NCI-H2196 (cell line): ENCODE data around the gene KLHL4.
"Not testable (repeated sequence)": the region's sequence is repeated elsewhere in the genome, so short reads cannot be mapped to it uniquely, and the experiment has no call there.

Source experiments
- DNase-seq: peaks from one replicate; lab custom pipeline; 2025; ENCODE audit not compliant: unreplicated experiment; lab: John Stamatoyannopoulos, UW

Gene KLHL4, protein sequence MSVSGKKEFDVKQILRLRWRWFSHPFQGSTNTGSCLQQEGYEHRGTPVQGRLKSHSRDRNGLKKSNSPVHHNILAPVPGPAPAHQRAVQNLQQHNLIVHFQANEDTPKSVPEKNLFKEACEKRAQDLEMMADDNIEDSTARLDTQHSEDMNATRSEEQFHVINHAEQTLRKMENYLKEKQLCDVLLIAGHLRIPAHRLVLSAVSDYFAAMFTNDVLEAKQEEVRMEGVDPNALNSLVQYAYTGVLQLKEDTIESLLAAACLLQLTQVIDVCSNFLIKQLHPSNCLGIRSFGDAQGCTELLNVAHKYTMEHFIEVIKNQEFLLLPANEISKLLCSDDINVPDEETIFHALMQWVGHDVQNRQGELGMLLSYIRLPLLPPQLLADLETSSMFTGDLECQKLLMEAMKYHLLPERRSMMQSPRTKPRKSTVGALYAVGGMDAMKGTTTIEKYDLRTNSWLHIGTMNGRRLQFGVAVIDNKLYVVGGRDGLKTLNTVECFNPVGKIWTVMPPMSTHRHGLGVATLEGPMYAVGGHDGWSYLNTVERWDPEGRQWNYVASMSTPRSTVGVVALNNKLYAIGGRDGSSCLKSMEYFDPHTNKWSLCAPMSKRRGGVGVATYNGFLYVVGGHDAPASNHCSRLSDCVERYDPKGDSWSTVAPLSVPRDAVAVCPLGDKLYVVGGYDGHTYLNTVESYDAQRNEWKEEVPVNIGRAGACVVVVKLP

DNA sequence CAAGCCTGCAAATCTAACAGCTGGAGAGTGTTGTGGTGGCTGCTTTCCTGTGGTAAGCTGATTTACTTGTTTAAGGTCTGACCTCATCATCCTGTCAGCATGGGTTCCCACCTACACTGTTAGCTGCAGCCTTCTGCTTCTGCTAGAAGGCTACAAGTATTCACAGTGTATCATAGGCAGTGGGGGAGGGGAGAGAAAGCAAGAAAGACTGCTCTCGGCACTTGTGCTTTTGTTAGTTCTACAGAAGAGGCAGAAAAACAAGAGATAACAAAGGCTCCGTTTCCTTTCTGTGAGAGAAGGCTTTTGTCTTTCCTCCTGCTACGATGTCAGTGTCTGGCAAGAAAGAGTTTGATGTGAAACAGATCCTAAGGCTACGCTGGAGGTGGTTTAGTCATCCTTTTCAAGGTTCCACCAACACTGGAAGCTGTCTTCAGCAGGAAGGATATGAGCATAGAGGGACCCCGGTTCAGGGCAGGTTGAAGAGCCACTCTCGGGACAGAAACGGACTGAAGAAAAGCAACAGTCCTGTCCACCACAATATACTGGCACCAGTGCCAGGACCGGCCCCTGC lies at the start of gene KLHL4:
Gene KLHL4, plus strand, starts transcription at position 232 of the 571 bp plus-strand sequence. Its CDS starts 92 bp downstream, at position 324.
- no peak for DNase-seq

DNA sequence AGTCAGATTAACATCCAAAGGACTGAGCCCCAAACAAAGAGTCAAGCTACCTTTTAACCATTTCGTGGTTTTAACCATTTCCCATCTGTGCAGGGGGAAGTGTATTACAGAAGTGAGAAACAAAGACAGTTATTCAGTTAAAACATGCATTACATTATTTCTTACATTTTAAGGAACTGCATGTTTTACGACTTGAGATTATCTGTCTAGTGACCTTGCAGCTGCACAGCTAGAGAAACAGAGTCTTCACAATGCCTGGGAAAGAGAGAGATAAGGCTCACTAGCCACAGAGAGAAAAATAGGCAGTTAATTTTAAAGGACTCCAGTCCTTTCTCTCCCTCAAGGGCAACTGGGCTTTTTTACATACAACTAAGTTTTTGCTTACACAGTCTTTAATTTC lies 48.7 kb upstream of the KLHL4 start:
- DNase-seq, result no peak

DNA sequence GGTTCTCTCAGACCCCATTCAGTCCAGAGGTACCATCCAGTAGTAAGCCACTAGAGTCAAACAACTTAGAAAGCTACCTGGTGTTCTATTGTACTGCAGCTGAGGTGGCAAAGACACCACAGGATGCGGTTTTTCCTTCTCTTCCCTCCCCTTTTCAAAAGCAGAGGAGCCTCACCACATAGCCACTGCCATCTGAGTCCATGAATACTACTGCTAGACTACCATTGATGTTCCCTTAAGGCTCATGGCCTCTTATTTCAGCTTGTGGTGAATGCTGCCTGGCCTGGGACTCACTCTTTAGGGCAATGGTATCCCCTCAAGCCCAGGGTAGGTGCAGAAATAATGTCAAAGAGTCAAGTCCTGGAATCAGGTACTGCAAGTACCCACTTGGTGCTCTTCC lies 41.8 kb upstream of the KLHL4 start:
- no peak for DNase-seq

- not testable (repeated sequence) for DNase-seq
These were observed 38.9 kb upstream of the KLHL4 start for GRCh38 chrX:87478703-87479102.

GRCh38 chrX:87489071-87489470 lies 28.5 kb upstream of the KLHL4 start:
- no peak for DNase-seq

- DNase-seq, result no peak
These were observed 1.8 kb upstream of the KLHL4 start for GRCh38 chrX:87515836-87516235.

DNA sequence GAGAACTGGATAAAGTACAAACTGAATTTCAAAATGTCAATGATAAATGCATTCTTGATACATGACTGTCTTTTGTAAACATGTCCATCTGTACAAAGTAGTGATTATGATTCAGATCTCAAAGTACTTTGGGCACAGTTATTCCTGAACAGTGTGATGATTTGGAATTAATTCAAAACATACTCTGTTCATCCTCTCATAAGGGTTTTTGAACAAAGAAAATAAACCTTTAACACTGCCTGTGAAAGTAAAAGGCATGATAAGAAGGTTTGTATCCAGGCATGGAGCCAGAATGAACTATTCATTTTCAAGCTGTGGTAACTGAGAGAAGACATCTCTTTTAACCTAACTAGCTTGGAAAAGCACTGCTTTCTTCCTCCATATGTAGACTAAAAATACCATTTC lies 883 bp upstream of the KLHL4 start:
- DNase-seq, result no peak

GRCh38 chrX:87518504-87518903 lies 902 bp downstream of the KLHL4 start:
- DNase-seq, result no peak

- no peak for DNase-seq
These were observed 8.2 kb downstream of the KLHL4 start for GRCh38 chrX:87525771-87526229.

GRCh38 chrX:87526281-87526680 lies 8.7 kb downstream of the KLHL4 start:
- no peak for DNase-seq

DNA sequence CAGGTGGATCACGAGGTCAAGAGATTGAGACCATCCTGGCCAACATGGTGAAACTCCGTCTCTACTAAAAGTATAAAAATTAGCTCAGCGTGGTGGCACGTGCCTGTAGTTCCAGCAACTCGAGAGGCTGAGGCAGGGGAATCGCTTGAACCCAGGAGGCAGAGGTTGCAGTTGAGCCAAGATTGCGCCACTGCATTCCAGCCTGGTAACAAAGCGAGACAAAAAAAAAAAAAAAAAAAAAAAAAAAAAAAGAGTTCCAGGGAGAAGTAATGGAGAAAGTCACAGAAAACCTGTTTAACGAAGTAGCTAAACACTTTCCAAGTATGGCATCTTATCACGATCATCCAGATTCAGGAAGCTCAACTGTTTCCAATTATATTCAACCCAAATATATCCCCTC lies 10.9 kb downstream of the KLHL4 start:
- DNase-seq, result no peak

- DNase-seq, result no peak
These were observed 54.4 kb downstream of the KLHL4 start for GRCh38 chrX:87571964-87572363.

GRCh38 chrX:87572901-87573300 lies 55.3 kb downstream of the KLHL4 start:
- no peak for DNase-seq

DNA sequence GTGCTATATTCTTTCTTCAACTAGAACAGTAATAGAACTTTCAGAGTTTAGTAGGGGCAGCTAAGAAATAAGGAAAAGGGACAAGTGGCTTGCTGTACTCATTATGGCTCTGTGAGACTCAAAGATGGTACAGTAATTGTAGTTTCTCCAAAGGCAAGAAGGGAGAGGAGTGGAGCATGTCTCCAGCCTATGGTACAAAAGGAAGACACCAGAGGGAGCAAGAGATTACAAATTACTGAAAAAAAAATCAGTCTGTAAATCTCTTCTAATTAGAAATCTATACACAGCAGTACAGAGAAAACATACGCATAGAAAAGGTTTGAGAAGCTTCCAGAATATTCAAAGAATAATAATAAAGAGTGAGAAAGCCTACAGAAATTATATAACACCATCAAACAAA lies 61.4 kb downstream of the KLHL4 start:
- DNase-seq, result no peak

DNA sequence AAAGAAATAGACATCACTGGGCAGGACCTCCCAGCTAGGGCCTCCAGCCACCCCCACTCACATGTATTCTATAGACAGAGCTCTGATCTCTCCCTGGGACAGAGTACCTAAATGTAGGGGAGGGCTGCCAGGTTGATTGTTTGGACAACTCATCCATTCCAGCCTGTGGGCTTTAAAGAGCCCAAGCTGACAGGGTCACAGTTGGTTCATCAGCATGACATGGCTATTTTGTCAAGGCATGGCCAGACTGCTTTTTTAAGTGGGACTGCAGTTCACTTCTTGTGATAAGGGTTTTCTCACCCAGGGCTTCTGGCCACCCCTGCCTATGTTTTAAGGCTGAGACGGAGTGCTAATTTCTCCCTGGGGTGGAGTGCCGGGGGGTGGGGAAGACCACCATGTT lies 63.3 kb downstream of the KLHL4 start:
- no peak for DNase-seq

GRCh38 chrX:87582453-87582852 lies 64.9 kb downstream of the KLHL4 start:
- no peak for DNase-seq

DNA sequence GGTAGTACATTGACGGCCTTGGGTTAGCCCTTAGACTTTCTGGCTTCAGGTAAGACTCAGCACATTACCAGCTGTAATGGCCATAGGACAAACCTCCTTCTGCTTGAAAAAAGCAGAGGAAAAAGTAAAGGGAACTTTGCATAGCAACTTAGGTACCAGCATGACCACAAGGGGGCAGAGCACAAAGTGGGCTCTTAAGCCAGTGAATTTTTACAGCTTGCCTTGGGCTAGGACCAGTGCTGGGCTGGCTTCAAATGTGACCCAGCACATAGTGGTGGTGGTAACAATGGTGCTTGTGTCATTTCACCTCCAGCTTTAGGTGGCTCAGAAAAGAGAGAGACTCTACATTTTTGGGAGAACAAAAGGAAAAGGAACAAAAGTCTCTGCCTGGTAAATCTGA lies 66.1 kb downstream of the KLHL4 start:
- DNase-seq, result no peak

- no peak for DNase-seq
These were observed 98.8 kb downstream of the KLHL4 start for GRCh38 chrX:87616371-87616770.

GRCh38 chrX:87621697-87622096 lies 104.1 kb downstream of the KLHL4 start:
- no peak for DNase-seq

DNA sequence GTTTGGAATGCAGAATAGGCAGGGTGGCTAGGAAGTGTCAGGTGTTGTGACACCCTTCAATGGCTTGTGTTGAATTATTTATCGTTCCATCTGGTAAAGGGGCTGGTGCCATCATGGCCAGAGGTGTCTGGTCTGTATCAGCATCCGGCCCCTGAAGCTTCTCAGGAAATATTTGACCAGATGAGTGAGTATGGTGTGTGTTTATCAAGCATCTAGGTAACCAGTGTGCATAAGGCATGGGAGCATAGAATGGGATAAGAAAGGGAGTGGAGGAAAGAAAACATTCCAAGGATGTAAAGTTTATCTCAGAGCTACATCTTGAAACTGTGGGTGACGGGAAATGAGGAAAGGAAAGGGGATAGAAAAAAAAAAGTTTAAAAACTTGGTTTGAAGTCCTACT lies 109.4 kb downstream of the KLHL4 start:
- DNase-seq, result no peak

DNA sequence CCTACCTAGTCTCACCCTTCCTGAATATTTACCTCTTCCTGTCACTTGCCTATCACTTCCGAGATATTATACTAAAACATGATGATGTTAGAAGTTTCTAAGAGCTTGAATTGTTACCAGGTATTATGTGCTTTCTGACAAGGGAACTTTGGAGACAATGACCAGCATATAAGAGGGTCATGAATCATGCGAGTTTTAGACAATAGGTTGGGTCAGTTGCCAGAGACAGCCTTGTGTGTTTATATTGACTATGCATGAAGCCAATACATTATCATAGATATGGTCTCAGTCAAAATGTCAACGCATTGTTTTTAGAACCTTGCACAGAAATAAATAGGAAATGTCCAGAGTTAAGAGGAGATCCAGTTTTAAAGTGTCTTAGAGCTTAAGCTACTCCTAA lies 116.8 kb downstream of the KLHL4 start:
- no peak for DNase-seq

DNA sequence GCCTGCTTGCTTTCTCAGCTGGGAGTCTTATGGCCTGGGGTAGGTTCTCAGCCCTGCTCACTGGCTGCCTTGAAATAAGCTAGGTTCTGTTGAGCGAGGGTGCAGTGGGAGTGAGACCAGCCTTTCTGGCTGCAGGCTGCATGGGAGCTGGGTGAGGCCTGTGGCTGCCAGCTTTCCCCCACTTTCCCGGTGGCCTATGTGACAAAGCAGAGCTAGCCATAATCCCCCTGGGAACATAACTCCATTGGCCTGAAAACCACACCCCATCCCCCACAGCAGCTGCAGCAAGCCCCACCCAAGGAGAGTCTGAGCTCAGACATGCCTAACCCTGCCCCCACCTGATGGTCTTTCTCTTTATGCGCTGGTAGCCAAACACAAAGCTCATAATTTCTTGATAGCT lies 118.9 kb downstream of the KLHL4 start:
- no peak for DNase-seq
